GM12878 (cell line): ENCODE measurements around the gene IL17RE.

Source experiments
- BACH1 ChIP-seq: fragments of 450-650 bp; IDR thresholded peaks from 2 replicates; pipeline ENCODE4 v1.6.1; 2017; ENCODE audit warnings: mild to moderate bottlenecking, borderline replicate concordance
- CEBPB ChIP-seq, 2 experiments: fragments of 150-350 bp in 1 of 2; IDR thresholded peaks; 2 replicates each; pipeline ENCODE4 v1.6.1; 2012 to 2014; ENCODE audit warnings: low read depth in 2 of 2, low read length in 2 of 2, borderline replicate concordance in 1 of 2, inconsistent platforms in 1 of 2
- CHD2 ChIP-seq: IDR thresholded peaks from 2 replicates; pipeline ENCODE4 v1.6.1; 2011; ENCODE audit warnings: low read depth, low read length, improper control_type of control experiment, borderline replicate concordance
- E2F4 ChIP-seq: IDR thresholded peaks from 2 replicates; pipeline ENCODE4 v1.6.1; 2012; ENCODE audit warnings: low read depth, low read length, improper control_type of control experiment
- EZH2 ChIP-seq: IDR thresholded peaks from 2 replicates; pipeline ENCODE4 v1.6.1; 2012; ENCODE audit warnings: low read depth, mild to moderate bottlenecking, control low read depth, inconsistent platforms, low read length, borderline replicate concordance; ENCODE audit not compliant: control insufficient read depth
- MXI1 ChIP-seq: fragments of 150-350 bp; IDR thresholded peaks from 2 replicates; pipeline ENCODE4 v1.6.1; 2011; ENCODE audit warnings: low read depth, mild to moderate bottlenecking, inconsistent platforms, low read length, improper control_type of control experiment
- POLR2A ChIP-seq: IDR thresholded peaks from 2 replicates; pipeline ENCODE4 v1.6.1; 2011; ENCODE audit warnings: low read depth, mild to moderate bottlenecking, low read length
- SUZ12 ChIP-seq: fragments of 200-600 bp; sonication (generic); IDR thresholded peaks from one replicate; pipeline ENCODE4 v1.6.1; 2018; ENCODE audit warnings: antibody characterized with exemption, mild to moderate bottlenecking; ENCODE audit not compliant: unreplicated experiment
- TF ChIP-seq, protein P1 (sequence below), 3 experiments: IDR thresholded peaks in 2 of 3; conservative IDR thresholded peaks in 1 of 3; 2 replicates each; pipeline ENCODE4 v1.5.1; 2011; ENCODE audit warnings: low read depth in 3 of 3, low read length in 3 of 3, mild to moderate bottlenecking in 3 of 3, control low read depth in 2 of 3, moderate library complexity in 2 of 3, inconsistent platforms in 1 of 3, mixed read lengths in 1 of 3; ENCODE audit not compliant: control insufficient read depth in 2 of 3, insufficient read depth in 1 of 3; ENCODE audit errors: extremely low read depth in 1 of 3
- TF ChIP-seq, protein P2 (sequence below): IDR thresholded peaks from 2 replicates; pipeline ENCODE4 v1.6.1; 2011; ENCODE audit warnings: low read depth, low read length, improper control_type of control experiment, borderline replicate concordance

DNA sequence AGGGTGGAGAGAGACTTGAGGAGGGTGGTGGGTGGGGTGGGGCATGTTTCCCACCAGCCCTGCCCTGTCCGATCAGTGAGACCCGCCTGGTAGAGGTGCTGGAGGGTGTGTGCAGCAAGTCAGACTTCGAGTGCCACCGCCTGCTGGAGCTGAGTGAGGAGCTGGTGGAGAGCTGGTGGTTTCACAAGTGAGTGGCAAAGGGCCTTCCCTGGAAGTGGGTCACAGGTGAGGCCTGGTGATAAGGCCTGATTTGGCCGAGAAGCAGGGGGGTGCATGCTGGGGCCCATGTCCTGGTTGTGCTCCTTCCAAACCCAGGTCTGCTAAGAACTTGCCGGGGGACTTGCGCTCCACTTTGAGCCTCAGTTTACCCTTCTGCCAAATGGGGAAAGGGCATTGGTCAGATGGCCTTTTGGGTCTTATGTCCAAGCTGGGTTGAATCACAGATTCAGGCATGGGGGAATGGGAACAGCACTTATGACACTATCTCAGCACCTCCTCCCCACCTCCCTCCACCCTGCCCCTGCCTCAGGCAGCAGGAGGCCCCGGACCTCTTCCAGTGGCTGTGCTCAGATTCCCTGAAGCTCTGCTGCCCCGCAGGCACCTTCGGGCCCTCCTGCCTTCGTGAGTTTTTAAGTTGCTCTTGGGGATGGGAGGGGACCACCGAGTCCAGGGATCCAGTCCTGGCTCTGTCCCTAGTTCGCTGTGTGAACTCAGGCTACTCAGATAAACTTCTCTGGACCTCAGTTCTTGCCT, 35.0 kb downstream of the IL17RE start:
- TF ChIP-seq CHD2 (no peak), POLR2A (no peak), EZH2 (no peak), E2F4 (no peak), MXI1 (no peak), SUZ12 (no peak), BACH1 (no peak), CEBPB (IDR thresholded peaks at IDR 0.05; ENCODE audit: borderline replicate concordance in 1 of 2, low read depth in 2 of 2, low read length in 2 of 2) (no peak)
- TF ChIP-seq, protein P1, sequence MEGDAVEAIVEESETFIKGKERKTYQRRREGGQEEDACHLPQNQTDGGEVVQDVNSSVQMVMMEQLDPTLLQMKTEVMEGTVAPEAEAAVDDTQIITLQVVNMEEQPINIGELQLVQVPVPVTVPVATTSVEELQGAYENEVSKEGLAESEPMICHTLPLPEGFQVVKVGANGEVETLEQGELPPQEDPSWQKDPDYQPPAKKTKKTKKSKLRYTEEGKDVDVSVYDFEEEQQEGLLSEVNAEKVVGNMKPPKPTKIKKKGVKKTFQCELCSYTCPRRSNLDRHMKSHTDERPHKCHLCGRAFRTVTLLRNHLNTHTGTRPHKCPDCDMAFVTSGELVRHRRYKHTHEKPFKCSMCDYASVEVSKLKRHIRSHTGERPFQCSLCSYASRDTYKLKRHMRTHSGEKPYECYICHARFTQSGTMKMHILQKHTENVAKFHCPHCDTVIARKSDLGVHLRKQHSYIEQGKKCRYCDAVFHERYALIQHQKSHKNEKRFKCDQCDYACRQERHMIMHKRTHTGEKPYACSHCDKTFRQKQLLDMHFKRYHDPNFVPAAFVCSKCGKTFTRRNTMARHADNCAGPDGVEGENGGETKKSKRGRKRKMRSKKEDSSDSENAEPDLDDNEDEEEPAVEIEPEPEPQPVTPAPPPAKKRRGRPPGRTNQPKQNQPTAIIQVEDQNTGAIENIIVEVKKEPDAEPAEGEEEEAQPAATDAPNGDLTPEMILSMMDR (IDR thresholded peaks at IDR 0.05 in 2 of 3, conservative IDR thresholded peaks at IDR 0.05 in 1 of 3; ENCODE audit: control insufficient read depth in 2 of 3, extremely low read depth in 1 of 3, insufficient read depth in 1 of 3, low read depth in 3 of 3, low read length in 3 of 3) = no peak
- TF ChIP-seq, protein P2, sequence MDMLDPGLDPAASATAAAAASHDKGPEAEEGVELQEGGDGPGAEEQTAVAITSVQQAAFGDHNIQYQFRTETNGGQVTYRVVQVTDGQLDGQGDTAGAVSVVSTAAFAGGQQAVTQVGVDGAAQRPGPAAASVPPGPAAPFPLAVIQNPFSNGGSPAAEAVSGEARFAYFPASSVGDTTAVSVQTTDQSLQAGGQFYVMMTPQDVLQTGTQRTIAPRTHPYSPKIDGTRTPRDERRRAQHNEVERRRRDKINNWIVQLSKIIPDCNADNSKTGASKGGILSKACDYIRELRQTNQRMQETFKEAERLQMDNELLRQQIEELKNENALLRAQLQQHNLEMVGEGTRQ = no peak
